H9 (cell line): Measurements from ENCODE around the gene CGB8. TPM values are rescaled to one million over a fixed set of nuclear protein-coding genes. Genes with fewer than 3 reads are reported as not detected.

Source experiments
- DNase-seq: peaks from one replicate; pipeline ENCODE4 v3.0.0-alpha.2; 2017
- H2AFZ ChIP-seq: one replicate; pipeline ENCODE4 v1.6.1; 2013; ENCODE audit warnings: mild to moderate bottlenecking, low read length, control low read depth, moderate library complexity
- H2AK5ac ChIP-seq: 2 replicates; pipeline ENCODE4 v1.6.1; 2013; ENCODE audit warnings: low read length, control low read depth, mixed read lengths; ENCODE audit not compliant: insufficient read length
- H2BK120ac ChIP-seq: one replicate; pipeline ENCODE4 v1.6.1; 2013; ENCODE audit warnings: low read depth, mild to moderate bottlenecking, low read length, control low read depth, inconsistent platforms; ENCODE audit not compliant: poor library complexity, severe bottlenecking
- H2BK12ac ChIP-seq: 2 replicates; pipeline ENCODE4 v1.6.1; 2013; ENCODE audit warnings: low read length, control low read depth, mixed read lengths, low read depth; ENCODE audit not compliant: insufficient read length
- H2BK15ac ChIP-seq: 2 replicates; pipeline ENCODE4 v1.6.1; 2013; ENCODE audit warnings: low read depth, low read length, control low read depth
- H2BK20ac ChIP-seq: one replicate; pipeline ENCODE4 v1.6.1; 2013; ENCODE audit warnings: low read depth, mild to moderate bottlenecking, low read length, control low read depth, inconsistent platforms; ENCODE audit not compliant: poor library complexity, severe bottlenecking
- H2BK5ac ChIP-seq: 2 replicates; pipeline ENCODE4 v1.6.1; 2013; ENCODE audit warnings: low read length, control low read depth, mixed read lengths; ENCODE audit not compliant: insufficient read length
- H3K14ac ChIP-seq: 2 replicates; pipeline ENCODE4 v1.6.1; 2013; ENCODE audit warnings: low read length, control low read depth; ENCODE audit not compliant: insufficient read depth
- H3K18ac ChIP-seq: 2 replicates; pipeline ENCODE4 v1.6.1; 2013; ENCODE audit warnings: low read depth, mild to moderate bottlenecking, mixed read lengths, low read length, control low read depth; ENCODE audit not compliant: insufficient read length
- H3K23ac ChIP-seq: 2 replicates; pipeline ENCODE4 v1.6.1; 2013; ENCODE audit warnings: low read length, control low read depth, mixed read lengths, low read depth; ENCODE audit not compliant: insufficient read length
- H3K23me2 ChIP-seq: 2 replicates; pipeline ENCODE4 v1.6.1; 2013; ENCODE audit warnings: low read depth, mild to moderate bottlenecking, mixed read lengths, low read length, control low read depth; ENCODE audit not compliant: insufficient read length, poor library complexity, severe bottlenecking
- H3K27ac ChIP-seq: 2 replicates; pipeline ENCODE4 v1.5.1; 2013; ENCODE audit warnings: low read length, control low read depth, mixed read lengths, low read depth; ENCODE audit not compliant: insufficient read length
- H3K27me3 ChIP-seq: 2 replicates; pipeline ENCODE4 v1.6.1; 2013; ENCODE audit warnings: low read length, control low read depth, inconsistent platforms; ENCODE audit not compliant: insufficient read depth
- H3K4ac ChIP-seq: 2 replicates; pipeline ENCODE4 v1.6.1; 2013; ENCODE audit warnings: low read depth, mild to moderate bottlenecking, control low read depth, inconsistent platforms, low read length, moderate library complexity
- H3K4me1 ChIP-seq: 2 replicates; pipeline ENCODE4 v1.6.1; 2013; ENCODE audit warnings: low read length, control low read depth, inconsistent platforms; ENCODE audit not compliant: insufficient read depth
- H3K4me2 ChIP-seq: 2 replicates; pipeline ENCODE4 v1.6.1; 2013; ENCODE audit warnings: low read length, control low read depth, mixed read lengths; ENCODE audit not compliant: insufficient read length, insufficient read depth
- H3K56ac ChIP-seq: 2 replicates; pipeline ENCODE4 v1.6.1; 2013; ENCODE audit warnings: low read depth, mild to moderate bottlenecking, mixed read lengths, low read length, control low read depth; ENCODE audit not compliant: insufficient read length
- H3K79me1 ChIP-seq: 2 replicates; pipeline ENCODE4 v1.6.1; 2013; ENCODE audit warnings: low read depth, mild to moderate bottlenecking, moderate library complexity, low read length, control low read depth, inconsistent platforms; ENCODE audit not compliant: insufficient read depth, poor library complexity, severe bottlenecking
- H3K79me2 ChIP-seq: 2 replicates; pipeline ENCODE4 v1.6.1; 2013; ENCODE audit warnings: low read length, control low read depth, inconsistent platforms; ENCODE audit not compliant: insufficient read depth
- H3K9ac ChIP-seq: 2 replicates; pipeline ENCODE4 v1.6.1; 2013; ENCODE audit warnings: low read length, control low read depth, mixed read lengths; ENCODE audit not compliant: insufficient read length; ENCODE audit errors: extremely low read depth
- H3K9me3 ChIP-seq: one replicate; pipeline ENCODE4 v1.6.1; 2013; ENCODE audit warnings: low read depth, low read length, inconsistent platforms; ENCODE audit not compliant: control insufficient read depth
- H3T11ph ChIP-seq: one replicate; pipeline ENCODE4 v1.6.1; 2013; ENCODE audit warnings: mild to moderate bottlenecking, low read length, control low read depth, inconsistent platforms
- H4K20me1 ChIP-seq: one replicate; pipeline ENCODE4 v1.6.1; 2013; ENCODE audit not compliant: control insufficient read depth, insufficient read length, insufficient read depth
- H4K5ac ChIP-seq: 2 replicates; pipeline ENCODE4 v1.6.1; 2013; ENCODE audit warnings: low read depth, mild to moderate bottlenecking, mixed read lengths, low read length, control low read depth; ENCODE audit not compliant: insufficient read length
- H4K8ac ChIP-seq: replicated peaks from 2 replicates; pipeline ENCODE4 v1.6.1; 2013; ENCODE audit warnings: low read length, control low read depth, mixed read lengths, low read depth; ENCODE audit not compliant: insufficient read length
- H4K91ac ChIP-seq: 2 replicates; pipeline ENCODE4 v1.6.1; 2013; ENCODE audit warnings: low read depth, mild to moderate bottlenecking, moderate library complexity, mixed read lengths, low read length, control low read depth; ENCODE audit not compliant: insufficient read length
- H3K27ac Mint-ChIP-seq, 3 experiments: 2 replicates in 2 of 3; 3 replicates in 1 of 3; pipeline ENCODE4 v1.8.0; 2020 to 2021; ENCODE audit warnings: mixed read lengths in 3 of 3, mild to moderate bottlenecking in 1 of 3, moderate library complexity in 1 of 3
- H3K27me3 Mint-ChIP-seq: 2 replicates; pipeline ENCODE4 v1.8.0; 2021; ENCODE audit warnings: low read depth, mild to moderate bottlenecking, moderate library complexity, mixed read lengths
- H3K36me3 Mint-ChIP-seq, 3 experiments: 2 replicates in 2 of 3; 3 replicates in 1 of 3; pipeline ENCODE4 v1.8.0; 2020 to 2021; ENCODE audit warnings: low read depth in 3 of 3, mixed read lengths in 3 of 3; ENCODE audit not compliant: insufficient read depth in 1 of 3
- H3K4me1 Mint-ChIP-seq, 2 experiments: 2 replicates each; pipeline ENCODE4 v1.8.0; 2020; ENCODE audit warnings: mixed read lengths in 2 of 2
- H3K4me3 Mint-ChIP-seq, 2 experiments: 2 replicates in 1 of 2; 3 replicates in 1 of 2; pipeline ENCODE4 v1.8.0; 2020 to 2021; ENCODE audit warnings: mild to moderate bottlenecking in 2 of 2, mixed read lengths in 2 of 2, moderate library complexity in 1 of 2
- H3K9me3 Mint-ChIP-seq, 2 experiments: 2 replicates in 1 of 2; 3 replicates in 1 of 2; pipeline ENCODE4 v1.8.0; 2020; ENCODE audit warnings: mild to moderate bottlenecking in 2 of 2, mixed read lengths in 2 of 2, moderate library complexity in 1 of 2
- CTCF ChIP-seq: fragments of 200-600 bp; sonication (generic); conservative IDR thresholded peaks from 3 replicates; pipeline ENCODE4 v1.8.0; 2021; ENCODE audit warnings: antibody characterized with exemption, mild to moderate bottlenecking
- WGBS: extraction: QIAGEN DNeasy Blood & Tissue Kit; methylation state at CpG from one replicate; pipeline ENCODE4 v1.1.7; 2013; ENCODE audit warnings: missing lambda C conversion rate, low lambda C conversion rate, mixed read lengths; ENCODE audit not compliant: insufficient read length; ENCODE audit errors: extremely low coverage; 5-methylcytosine and 5-hydroxymethylcytosine counted together
- total RNA-seq: library from RNA; stranded (reverse); gene quantifications from 2 replicates; pipeline ENCODE4 v1.2.1, GENCODE V29; 2021

CGB8 gene
- total RNA-seq, 1 experiment from 2014 or later: not detected

DNA sequence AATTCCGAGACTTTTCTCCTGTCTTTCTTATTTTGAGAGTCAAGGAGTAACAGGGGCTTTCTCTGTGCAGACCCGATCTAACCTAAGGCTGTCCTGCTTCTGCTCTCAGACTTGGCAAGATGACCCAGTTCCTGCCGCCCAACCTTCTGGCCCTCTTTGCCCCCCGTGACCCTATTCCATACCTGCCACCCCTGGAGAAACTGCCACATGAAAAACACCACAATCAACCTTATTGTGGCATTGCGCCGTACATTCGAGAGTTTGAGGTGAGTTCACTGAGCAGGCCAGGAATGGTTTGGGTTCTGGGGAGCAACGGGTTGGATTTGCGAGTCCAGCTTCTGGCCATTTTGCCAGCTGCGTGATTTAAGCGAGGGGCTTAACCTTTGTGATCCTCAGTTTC lies 37.4 kb upstream of the CGB8 start:
- H3K36me3 Mint-ChIP-seq: peaks cover 37 to 49% (median 46%) of the 10 kb centered on the region in 3 experiments
- H3K23ac ChIP-seq: no peak overlapping the region
- H3K4ac ChIP-seq: no peak overlapping the region
- H3K4me1 Mint-ChIP-seq: peaks cover 12 to 20% of the 10 kb centered on the region in 2 experiments
- peak overlapping the region; percentile 89 for H3K9ac ChIP-seq
- H3T11ph ChIP-seq: no peak overlapping the region
- peaks cover 11% of the 10 kb centered on the region for H3K27me3 Mint-ChIP-seq
- H3K18ac ChIP-seq: no peak overlapping the region
- no peak overlapping the region for H4K5ac ChIP-seq
- no peak overlapping the region for H2BK120ac ChIP-seq
- H2AK5ac ChIP-seq: no peak overlapping the region
- no peak overlapping the region for H3K56ac ChIP-seq
- peak overlapping the region; percentile 87 to 99 (median 98); a peak in 5 of 7 replicates for H3K27ac Mint-ChIP-seq
- H3K4me3 Mint-ChIP-seq: peak overlapping the region; percentile 95 to 98
- H2BK20ac ChIP-seq: no peak overlapping the region
- H2BK5ac ChIP-seq: no peak overlapping the region
- H2AFZ ChIP-seq: no peak overlapping the region
- H3K14ac ChIP-seq: no peak overlapping the region
- no peak overlapping the region for H2BK12ac ChIP-seq
- no peak overlapping the region for H3K27ac ChIP-seq
- H3K9me3 ChIP-seq: no peaks in the 10 kb centered on the region
- H3K4me2 ChIP-seq: peak overlapping the region; percentile 90
- peaks cover 30% of the 10 kb centered on the region for H3K79me2 ChIP-seq
- H3K9me3 Mint-ChIP-seq: peaks cover 3% of the 10 kb centered on the region in 2 experiments; a peak in 3 of 5 replicates
- WGBS: no CpG with 5 or more reads among the region's 11 CpGs
- peaks cover 6% of the 10 kb centered on the region for H3K79me1 ChIP-seq
- H4K8ac ChIP-seq: no peak overlapping the region
- no peak for DNase-seq
- H2BK15ac ChIP-seq: no peak overlapping the region
- no peaks in the 10 kb centered on the region for H3K27me3 ChIP-seq
- no peak overlapping the region for H4K91ac ChIP-seq
- no peak for TF ChIP-seq CTCF
- H3K23me2 ChIP-seq: peaks cover 7% of the 10 kb centered on the region
- peaks cover 2% of the 10 kb centered on the region; the same call in 1 of the 2 replicates for H3K4me1 ChIP-seq
- no peaks in the 10 kb centered on the region for H4K20me1 ChIP-seq
